Measurements from ENCODE around the gene MCRS1.
"Not testable (repeated sequence)": the region's sequence is repeated elsewhere in the genome, so short reads cannot be mapped to it uniquely, and the experiment has no call there.

The MCRS1 gene, protein sequence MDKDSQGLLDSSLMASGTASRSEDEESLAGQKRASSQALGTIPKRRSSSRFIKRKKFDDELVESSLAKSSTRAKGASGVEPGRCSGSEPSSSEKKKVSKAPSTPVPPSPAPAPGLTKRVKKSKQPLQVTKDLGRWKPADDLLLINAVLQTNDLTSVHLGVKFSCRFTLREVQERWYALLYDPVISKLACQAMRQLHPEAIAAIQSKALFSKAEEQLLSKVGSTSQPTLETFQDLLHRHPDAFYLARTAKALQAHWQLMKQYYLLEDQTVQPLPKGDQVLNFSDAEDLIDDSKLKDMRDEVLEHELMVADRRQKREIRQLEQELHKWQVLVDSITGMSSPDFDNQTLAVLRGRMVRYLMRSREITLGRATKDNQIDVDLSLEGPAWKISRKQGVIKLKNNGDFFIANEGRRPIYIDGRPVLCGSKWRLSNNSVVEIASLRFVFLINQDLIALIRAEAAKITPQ

DNA sequence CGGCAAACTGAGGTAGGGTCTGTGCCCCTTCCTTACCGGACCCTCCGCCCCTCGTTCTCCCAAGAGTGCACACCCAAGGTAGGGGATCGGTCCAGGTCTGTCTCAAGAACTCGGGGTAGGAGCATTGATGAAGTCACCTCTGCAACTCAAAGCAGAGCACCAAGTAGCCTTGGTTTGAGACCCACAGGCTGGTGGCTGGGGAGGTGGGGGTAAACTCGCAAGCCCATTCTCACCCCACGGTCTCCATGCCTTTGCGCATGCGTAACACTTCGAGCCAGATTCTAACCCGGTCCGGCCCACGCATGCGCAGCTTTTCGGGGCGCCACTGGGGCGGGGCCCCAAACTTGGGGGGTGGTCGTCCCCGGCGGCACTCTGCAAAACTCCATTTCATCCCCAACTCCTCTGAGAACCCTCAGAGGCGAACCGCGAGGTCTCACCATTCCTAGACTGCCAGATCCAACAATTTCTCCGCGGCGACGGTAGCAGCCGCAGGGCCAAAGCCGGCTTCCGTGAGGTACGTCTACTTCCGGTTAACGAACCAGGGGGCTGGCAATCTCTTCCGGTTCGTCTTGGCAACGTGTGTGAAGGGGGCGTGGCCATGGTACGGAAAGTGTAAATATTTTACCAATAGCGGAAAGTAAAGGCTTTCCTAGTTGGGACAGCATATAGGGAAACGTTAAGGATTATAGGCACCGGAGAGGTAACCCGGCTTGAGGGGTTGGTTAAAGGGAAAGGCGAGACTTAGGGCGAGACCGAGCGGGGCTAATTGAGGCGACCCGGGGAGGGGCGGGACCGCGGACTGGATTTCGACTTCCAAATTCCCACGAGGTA is at the start of gene MCRS1:
Gene MCRS1, minus strand, starts transcription at position 532 of the 831 bp plus-strand sequence. CDS start 1,411 bp downstream, outside the sequence.
- peak within 1 kb of the TSS; percentile 75 for H3K9ac ChIP-seq (ENCODE audit: low read length)
- peak within 1 kb of the TSS; percentile 98 for H3K4me3 ChIP-seq (ENCODE audit: low read length)
- H3K27ac ChIP-seq (ENCODE audit: low read length): peak within 1 kb of the TSS; percentile 70
- no peaks in the 10 kb centered on the region for H3K9me3 ChIP-seq (ENCODE audit: control insufficient read depth, low read depth, low read length)
- H3K36me3 ChIP-seq (ENCODE audit: control insufficient read depth, low read depth, low read length): peaks cover 26% of the 10 kb centered on the region
- H3K27me3 ChIP-seq (ENCODE audit: control insufficient read depth, insufficient read depth, low read length): no peaks in the 10 kb centered on the region
- no peaks in the 10 kb centered on the region for H3K4me1 ChIP-seq (ENCODE audit: control insufficient read depth, low read depth, low read length)

DNA sequence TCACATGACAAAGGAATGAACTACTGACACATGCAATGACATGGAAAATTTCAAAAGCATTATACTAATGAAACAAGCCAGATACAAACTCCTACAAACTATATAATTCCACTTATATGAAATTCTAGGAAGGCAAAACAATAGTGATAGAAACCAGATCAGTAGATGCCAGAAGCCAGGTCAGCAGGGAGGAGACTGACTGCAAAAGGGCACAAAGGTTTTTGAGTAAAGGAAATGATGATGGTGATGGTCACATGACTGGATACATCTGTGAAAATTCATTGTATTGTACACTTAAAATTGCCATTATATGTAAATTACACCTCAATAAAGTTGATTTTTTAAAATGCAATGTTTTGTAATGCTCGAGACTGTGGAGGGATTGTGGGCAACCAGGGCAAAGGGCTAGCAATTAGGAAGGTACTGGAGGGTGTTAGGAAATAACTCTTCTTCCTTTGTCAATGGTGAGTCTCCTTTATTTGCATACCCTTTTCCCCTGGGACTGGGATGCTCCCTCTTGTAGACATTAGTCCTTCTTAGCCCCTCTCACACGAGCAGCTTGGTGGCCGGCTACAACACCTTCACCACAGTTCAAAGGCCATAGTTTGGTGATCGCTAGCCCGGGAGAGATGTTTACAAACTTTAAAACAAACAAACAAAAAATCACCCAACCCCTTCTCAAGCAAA is 48.7 kb upstream of the MCRS1 start:
- H3K27me3 ChIP-seq (ENCODE audit: control insufficient read depth, insufficient read depth, low read length): peaks cover 4% of the 10 kb centered on the region
- no peaks in the 10 kb centered on the region for H3K36me3 ChIP-seq (ENCODE audit: control insufficient read depth, low read depth, low read length)
- H3K9ac ChIP-seq (ENCODE audit: low read length): no peak overlapping the region
- H3K9me3 ChIP-seq (ENCODE audit: control insufficient read depth, low read depth, low read length): no peaks in the 10 kb centered on the region
- no peaks in the 10 kb centered on the region for H3K4me1 ChIP-seq (ENCODE audit: control insufficient read depth, low read depth, low read length)
- no peak overlapping the region for H3K27ac ChIP-seq (ENCODE audit: low read length)
- no peak overlapping the region for H3K4me3 ChIP-seq (ENCODE audit: low read length)

DNA sequence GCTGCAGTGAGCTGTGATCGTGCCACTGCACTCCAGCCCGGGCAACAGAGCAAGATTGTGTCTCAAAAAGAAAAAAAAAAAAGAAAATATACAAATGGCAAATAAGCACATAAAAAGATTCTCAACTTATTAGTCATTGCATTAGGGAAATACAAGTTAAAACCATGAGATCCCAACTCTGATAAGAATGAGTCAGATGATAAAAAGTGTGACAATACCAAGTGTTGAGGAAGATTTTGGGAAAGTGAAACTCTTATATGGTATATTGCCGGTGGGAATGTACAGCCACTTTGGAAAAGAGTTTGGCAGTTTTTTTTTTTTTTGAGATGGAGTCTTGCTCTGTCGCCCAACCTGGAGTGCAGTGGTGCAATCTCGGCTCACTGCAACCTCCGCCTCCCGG is 47.8 kb upstream of the MCRS1 start:
- H3K9me3 ChIP-seq (ENCODE audit: control insufficient read depth, low read depth, low read length): no peaks in the 10 kb centered on the region
- H3K27me3 ChIP-seq (ENCODE audit: control insufficient read depth, insufficient read depth, low read length): no peaks in the 10 kb centered on the region
- no peak overlapping the region for H3K27ac ChIP-seq (ENCODE audit: low read length)
- H3K4me3 ChIP-seq (ENCODE audit: low read length): no peak overlapping the region
- no peak overlapping the region for H3K9ac ChIP-seq (ENCODE audit: low read length)
- no peaks in the 10 kb centered on the region for H3K4me1 ChIP-seq (ENCODE audit: control insufficient read depth, low read depth, low read length)
- no peaks in the 10 kb centered on the region for H3K36me3 ChIP-seq (ENCODE audit: control insufficient read depth, low read depth, low read length)

DNA sequence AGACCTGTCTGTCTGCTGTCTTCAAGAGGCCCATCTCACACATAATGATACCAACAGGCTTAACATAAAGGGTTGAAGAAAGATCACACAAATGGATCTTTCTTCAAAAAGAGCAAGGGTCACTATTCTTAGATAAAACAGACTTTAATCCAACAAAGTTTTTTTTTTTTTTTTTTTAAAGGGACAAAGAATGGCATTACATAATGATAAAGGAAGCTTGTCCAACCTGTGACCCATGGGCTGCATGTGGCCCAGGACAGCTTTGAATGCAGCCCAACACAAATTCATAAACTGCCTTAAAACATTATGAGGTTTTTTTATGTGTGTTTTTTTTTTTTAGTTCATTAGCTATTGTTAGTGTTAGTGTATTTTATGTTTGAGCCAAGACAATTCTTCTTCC is 44.3 kb upstream of the MCRS1 start:
- H3K9ac ChIP-seq (ENCODE audit: low read length): no peak overlapping the region
- H3K27ac ChIP-seq (ENCODE audit: low read length): no peak overlapping the region
- no peaks in the 10 kb centered on the region for H3K9me3 ChIP-seq (ENCODE audit: control insufficient read depth, low read depth, low read length)
- no peak overlapping the region for H3K4me3 ChIP-seq (ENCODE audit: low read length)
- H3K27me3 ChIP-seq (ENCODE audit: control insufficient read depth, insufficient read depth, low read length): no peaks in the 10 kb centered on the region
- H3K4me1 ChIP-seq (ENCODE audit: control insufficient read depth, low read depth, low read length): no peaks in the 10 kb centered on the region
- H3K36me3 ChIP-seq (ENCODE audit: control insufficient read depth, low read depth, low read length): no peaks in the 10 kb centered on the region

DNA sequence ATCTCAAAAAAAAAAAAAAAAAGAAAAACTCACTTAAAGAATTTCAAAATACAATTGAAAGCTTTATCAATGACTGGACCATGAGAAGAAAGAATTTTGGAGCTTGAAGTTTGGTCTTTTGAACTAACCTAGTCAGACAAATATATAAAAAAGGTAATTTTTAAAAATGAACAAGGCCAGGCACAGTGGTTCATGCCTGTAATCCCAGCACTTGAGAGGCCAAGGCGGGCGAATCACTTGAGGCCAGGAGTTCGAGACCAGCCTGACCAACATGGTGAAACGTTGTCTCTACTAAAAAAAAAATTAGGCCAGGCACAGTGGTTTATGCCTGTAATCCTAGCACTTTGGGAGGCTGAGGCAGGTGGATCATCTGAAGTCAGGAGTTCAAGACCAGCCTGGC is 42.8 kb upstream of the MCRS1 start:
- H3K27ac ChIP-seq (ENCODE audit: low read length); H3K9me3 ChIP-seq (ENCODE audit: control insufficient read depth, low read depth, low read length); H3K27me3 ChIP-seq (ENCODE audit: control insufficient read depth, insufficient read depth, low read length); H3K9ac ChIP-seq (ENCODE audit: low read length); H3K4me1 ChIP-seq (ENCODE audit: control insufficient read depth, low read depth, low read length); H3K36me3 ChIP-seq (ENCODE audit: control insufficient read depth, low read depth, low read length); H3K4me3 ChIP-seq (ENCODE audit: low read length): not testable (repeated sequence)

DNA sequence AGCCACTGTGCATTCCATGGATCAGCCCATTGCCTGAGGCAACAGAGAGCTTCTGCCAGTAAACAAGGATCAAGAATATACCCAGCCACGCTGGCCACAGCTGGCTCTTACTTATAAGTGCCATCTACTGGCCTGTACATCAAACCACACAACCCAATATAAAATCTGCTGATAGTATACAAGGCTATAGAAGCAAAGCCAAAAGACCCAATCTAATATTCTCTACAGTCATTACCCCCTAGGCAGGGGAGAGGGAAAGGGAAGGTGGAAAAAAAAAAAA is 41.9 kb upstream of the MCRS1 start:
- no peaks in the 10 kb centered on the region for H3K27me3 ChIP-seq (ENCODE audit: control insufficient read depth, insufficient read depth, low read length)
- H3K4me3 ChIP-seq (ENCODE audit: low read length): no peak overlapping the region
- no peaks in the 10 kb centered on the region for H3K36me3 ChIP-seq (ENCODE audit: control insufficient read depth, low read depth, low read length)
- no peak overlapping the region for H3K27ac ChIP-seq (ENCODE audit: low read length)
- H3K9me3 ChIP-seq (ENCODE audit: control insufficient read depth, low read depth, low read length): no peaks in the 10 kb centered on the region
- no peaks in the 10 kb centered on the region for H3K4me1 ChIP-seq (ENCODE audit: control insufficient read depth, low read depth, low read length)
- H3K9ac ChIP-seq (ENCODE audit: low read length): no peak overlapping the region

DNA sequence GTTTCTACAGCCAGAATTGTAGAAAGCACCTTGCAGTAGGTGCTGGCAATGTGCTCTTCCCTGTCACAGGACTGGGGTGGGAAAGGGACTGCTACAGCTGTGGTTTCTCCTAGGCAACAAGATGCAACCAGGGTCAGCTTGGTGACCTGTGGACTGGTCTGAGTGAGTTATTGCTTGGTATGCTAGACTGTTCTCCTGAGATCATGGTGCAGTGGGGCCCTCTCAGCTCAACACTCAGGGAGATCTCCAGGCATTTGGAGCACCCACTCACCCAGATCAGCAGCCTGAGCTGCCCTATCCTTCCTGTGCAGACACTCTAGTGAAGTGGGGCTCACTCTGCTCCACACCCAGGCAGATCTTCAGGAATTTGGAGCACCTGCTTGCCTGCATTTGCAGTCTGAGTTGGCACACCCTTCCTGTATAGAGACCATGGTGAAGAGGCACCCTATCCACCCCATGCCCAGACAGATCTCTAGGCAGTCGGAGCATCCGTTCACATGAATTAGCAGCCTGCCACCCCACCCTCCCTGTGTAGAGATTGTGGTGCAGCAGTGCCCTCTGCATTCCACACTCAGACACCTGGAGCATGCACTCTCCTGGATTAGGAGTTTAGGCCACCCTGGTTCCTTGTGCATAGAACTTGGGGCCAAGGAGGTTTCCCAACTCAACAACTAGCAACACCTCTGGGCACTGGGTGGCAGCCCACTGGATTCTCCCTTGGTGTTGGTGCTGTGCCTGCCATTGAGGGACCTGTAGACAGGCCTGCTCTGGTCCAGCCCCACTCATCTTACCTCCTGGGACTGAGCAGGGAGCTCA is 41.3 kb upstream of the MCRS1 start:
- H3K9ac ChIP-seq (ENCODE audit: low read length): no peak overlapping the region
- no peaks in the 10 kb centered on the region for H3K27me3 ChIP-seq (ENCODE audit: control insufficient read depth, insufficient read depth, low read length)
- H3K36me3 ChIP-seq (ENCODE audit: control insufficient read depth, low read depth, low read length): no peaks in the 10 kb centered on the region
- no peaks in the 10 kb centered on the region for H3K4me1 ChIP-seq (ENCODE audit: control insufficient read depth, low read depth, low read length)
- no peaks in the 10 kb centered on the region for H3K9me3 ChIP-seq (ENCODE audit: control insufficient read depth, low read depth, low read length)
- no peak overlapping the region for H3K4me3 ChIP-seq (ENCODE audit: low read length)
- no peak overlapping the region for H3K27ac ChIP-seq (ENCODE audit: low read length)

DNA sequence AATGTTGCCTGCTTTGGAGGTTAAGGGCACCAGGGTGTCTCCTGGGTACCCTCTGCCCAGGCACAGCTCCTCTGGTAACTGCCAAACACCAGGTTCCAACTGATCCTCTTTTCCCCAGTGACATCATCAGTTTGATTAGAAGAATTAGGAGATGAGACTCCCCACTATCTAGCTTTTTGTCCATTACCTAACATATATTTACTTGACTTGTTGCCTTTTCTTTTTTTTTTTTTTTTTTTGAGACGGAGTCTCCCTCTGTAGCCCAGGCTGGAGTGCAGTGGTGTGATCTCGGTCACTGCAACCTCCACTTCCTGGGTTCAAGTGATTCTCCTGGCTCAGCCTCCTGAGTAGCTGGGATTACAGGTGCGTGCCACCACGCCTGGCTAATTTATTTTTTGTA is 37.6 kb upstream of the MCRS1 start, which contains the start of gene FAM186B:
Gene FAM186B, minus strand, starts transcription at position 101 of the 400 bp plus-strand sequence. CDS start 162 bp downstream, outside the sequence.
- not testable (repeated sequence) for H3K36me3 ChIP-seq (ENCODE audit: control insufficient read depth, low read depth, low read length); H3K4me3 ChIP-seq (ENCODE audit: low read length); H3K27ac ChIP-seq (ENCODE audit: low read length); H3K27me3 ChIP-seq (ENCODE audit: control insufficient read depth, insufficient read depth, low read length); H3K4me1 ChIP-seq (ENCODE audit: control insufficient read depth, low read depth, low read length); H3K9ac ChIP-seq (ENCODE audit: low read length); H3K9me3 ChIP-seq (ENCODE audit: control insufficient read depth, low read depth, low read length)

DNA sequence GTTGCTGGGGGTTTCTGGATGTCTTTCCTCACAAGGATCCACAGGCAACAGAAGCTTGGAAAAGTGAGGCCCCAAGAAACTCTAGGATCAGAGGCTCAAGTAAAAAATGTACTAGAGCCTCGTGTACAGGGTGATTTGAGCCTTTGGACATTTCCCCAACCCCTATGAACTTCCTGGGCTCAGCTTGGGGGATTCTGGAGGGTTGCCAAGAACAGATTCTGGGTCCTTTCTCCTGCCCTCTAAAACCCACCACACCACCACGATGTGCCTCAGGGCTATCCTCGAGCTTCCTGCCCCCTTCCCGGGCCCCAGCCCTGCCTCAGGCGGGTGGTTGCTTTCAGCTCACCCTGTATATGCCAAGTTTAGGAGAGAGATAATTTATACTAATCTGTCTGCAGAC is 36.9 kb upstream of the MCRS1 start:
- Histone ChIP-seq H3K9me3 (ENCODE audit: control insufficient read depth, low read depth, low read length) (no peaks in the 10 kb centered on the region), H3K9ac (ENCODE audit: low read length) (no peak overlapping the region), H3K36me3 (ENCODE audit: control insufficient read depth, low read depth, low read length) (no peaks in the 10 kb centered on the region), H3K4me1 (ENCODE audit: control insufficient read depth, low read depth, low read length) (no peaks in the 10 kb centered on the region), H3K27me3 (ENCODE audit: control insufficient read depth, insufficient read depth, low read length) (no peaks in the 10 kb centered on the region), H3K4me3 (ENCODE audit: low read length) (no peak overlapping the region), H3K27ac (ENCODE audit: low read length) (no peak overlapping the region)

DNA sequence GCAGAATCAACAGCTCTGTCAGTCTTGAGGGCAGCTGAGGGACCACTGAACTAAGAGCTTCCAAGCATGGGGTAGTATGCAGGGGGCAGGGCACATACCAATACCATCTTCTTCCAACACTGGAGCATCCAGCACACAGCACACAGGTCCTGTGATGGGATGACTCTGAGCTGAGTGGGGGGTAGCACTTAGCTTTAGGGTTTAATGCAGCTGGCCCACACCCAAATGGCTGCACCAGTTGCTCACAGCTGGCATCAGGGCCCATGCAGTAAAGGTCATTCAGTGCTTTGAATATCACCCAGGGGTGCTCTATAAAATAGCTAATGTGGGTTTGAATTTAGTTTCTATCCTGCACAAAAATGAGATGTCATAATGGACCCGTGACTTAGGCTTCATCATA is 35.8 kb upstream of the MCRS1 start:
- H3K4me1 ChIP-seq (ENCODE audit: control insufficient read depth, low read depth, low read length): no peaks in the 10 kb centered on the region
- no peaks in the 10 kb centered on the region for H3K27me3 ChIP-seq (ENCODE audit: control insufficient read depth, insufficient read depth, low read length)
- no peak overlapping the region for H3K9ac ChIP-seq (ENCODE audit: low read length)
- H3K36me3 ChIP-seq (ENCODE audit: control insufficient read depth, low read depth, low read length): no peaks in the 10 kb centered on the region
- H3K9me3 ChIP-seq (ENCODE audit: control insufficient read depth, low read depth, low read length): no peaks in the 10 kb centered on the region
- H3K27ac ChIP-seq (ENCODE audit: low read length): no peak overlapping the region
- no peak overlapping the region for H3K4me3 ChIP-seq (ENCODE audit: low read length)

DNA sequence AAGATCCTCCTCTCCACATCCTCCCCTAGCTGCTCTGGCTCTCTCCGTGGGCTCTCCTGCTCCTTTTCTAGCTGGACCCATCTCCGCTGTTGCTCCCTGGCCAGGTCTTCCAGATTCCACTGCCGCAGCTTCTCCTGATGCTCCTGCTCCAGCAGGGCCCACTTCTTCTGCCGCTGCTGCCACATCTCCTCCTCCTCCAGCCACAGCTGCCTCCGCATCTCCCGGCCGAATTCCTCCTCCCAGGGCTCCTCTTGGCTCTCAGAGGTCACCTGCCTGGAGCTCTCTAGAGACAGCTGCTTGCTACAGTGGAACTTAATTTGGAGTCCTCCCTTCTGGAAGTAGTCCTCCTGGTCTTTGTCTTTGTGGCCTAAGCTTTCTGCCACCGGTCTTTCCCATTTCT is 32.0 kb upstream of the MCRS1 start:
- no peak overlapping the region for H3K27ac ChIP-seq (ENCODE audit: low read length)
- no peaks in the 10 kb centered on the region for H3K36me3 ChIP-seq (ENCODE audit: control insufficient read depth, low read depth, low read length)
- no peak overlapping the region for H3K9ac ChIP-seq (ENCODE audit: low read length)
- no peaks in the 10 kb centered on the region for H3K4me1 ChIP-seq (ENCODE audit: control insufficient read depth, low read depth, low read length)
- H3K9me3 ChIP-seq (ENCODE audit: control insufficient read depth, low read depth, low read length): no peaks in the 10 kb centered on the region
- H3K4me3 ChIP-seq (ENCODE audit: low read length): no peak overlapping the region
- no peaks in the 10 kb centered on the region for H3K27me3 ChIP-seq (ENCODE audit: control insufficient read depth, insufficient read depth, low read length)

All from iPS-18a (cell line).